OCI-LY1 (cell line): Measurements from ENCODE around the gene C1orf56.

Source experiments
- H2AFZ ChIP-seq: fragments of 200-600 bp; sonication (generic), shearing (Covaris generic); 2 replicates; pipeline ENCODE4 v1.6.0; 2014; ENCODE audit warnings: antibody characterized with exemption, mild to moderate bottlenecking, low read length
- H3F3A ChIP-seq: fragments of 200-600 bp; sonication (generic), shearing (Covaris generic); 2 replicates; pipeline ENCODE4 v1.6.0; 2014; ENCODE audit warnings: mild to moderate bottlenecking, antibody characterized with exemption, low read length, moderate library complexity; ENCODE audit not compliant: insufficient read depth
- H3K27ac ChIP-seq: fragments of 200-600 bp; sonication (generic); 2 replicates; pipeline ENCODE4 v1.5.1; 2014; ENCODE audit warnings: low read length, mixed run types, mild to moderate bottlenecking, low read depth; ENCODE audit not compliant: poor library complexity, severe bottlenecking
- H3K27me3 ChIP-seq: fragments of 200-600 bp; sonication (generic); 2 replicates; pipeline ENCODE4 v1.6.0; 2014; ENCODE audit warnings: antibody characterized with exemption, mild to moderate bottlenecking, low read length, moderate library complexity; ENCODE audit not compliant: insufficient read depth
- H3K36me3 ChIP-seq: fragments of 200-600 bp; sonication (generic); 2 replicates; pipeline ENCODE4 v1.6.1; 2014; ENCODE audit warnings: mild to moderate bottlenecking, antibody characterized with exemption, low read length, moderate library complexity, mixed read lengths; ENCODE audit not compliant: insufficient read depth
- H3K4me1 ChIP-seq: fragments of 200-600 bp; sonication (generic); 2 replicates; pipeline ENCODE4 v1.5.1; 2014; ENCODE audit warnings: mild to moderate bottlenecking, low read length, moderate library complexity; ENCODE audit not compliant: insufficient read depth, severe bottlenecking
- H3K4me2 ChIP-seq: fragments of 200-600 bp; sonication (generic), shearing (Covaris generic); 2 replicates; pipeline ENCODE4 v1.6.1; 2014; ENCODE audit warnings: low read length
- H3K4me3 ChIP-seq: fragments of 200-600 bp; sonication (generic); 2 replicates; pipeline ENCODE4 v1.5.1; 2014; ENCODE audit warnings: low read length, low read depth, mild to moderate bottlenecking, mixed read lengths; ENCODE audit not compliant: poor library complexity, severe bottlenecking
- H3K79me2 ChIP-seq: fragments of 200-600 bp; shearing (Covaris generic); 2 replicates; pipeline ENCODE4 v1.6.1; 2016; ENCODE audit warnings: mixed run types, low read length, mixed read lengths; ENCODE audit not compliant: insufficient read depth
- H3K9ac ChIP-seq: fragments of 200-600 bp; sonication (generic), shearing (Covaris generic); 2 replicates; pipeline ENCODE4 v1.6.1; 2014; ENCODE audit warnings: mild to moderate bottlenecking, low read length, mixed read lengths
- H3K9me2 ChIP-seq: fragments of 200-600 bp; sonication (generic), shearing (Covaris generic); 2 replicates; pipeline ENCODE4 v1.6.1; 2014; ENCODE audit warnings: low read depth, mild to moderate bottlenecking, low read length, mixed read lengths
- H3K9me3 ChIP-seq: fragments of 200-600 bp; shearing (Covaris generic); 2 replicates; pipeline ENCODE4 v1.6.1; 2014; ENCODE audit warnings: low read length, mixed read lengths
- H4K20me1 ChIP-seq: fragments of 200-600 bp; sonication (generic), shearing (Covaris generic); 2 replicates; pipeline ENCODE4 v1.6.0; 2016; ENCODE audit warnings: mild to moderate bottlenecking, low read length; ENCODE audit not compliant: insufficient read depth
- EZH2 ChIP-seq: fragments of 200-600 bp; sonication (generic), shearing (Covaris generic); IDR thresholded peaks from 2 replicates; pipeline ENCODE4 v1.8.0; 2017; ENCODE audit warnings: borderline replicate concordance, mixed run types, mild to moderate bottlenecking, antibody characterized with exemption, low read length, moderate library complexity, mixed read lengths
- TF ChIP-seq, protein P1 (sequence below): fragments of 200-600 bp; sonication (generic), shearing (Covaris generic); IDR thresholded peaks from 2 replicates; pipeline ENCODE4 v1.5.1; 2017; ENCODE audit warnings: mild to moderate bottlenecking, antibody characterized with exemption, low read length, moderate library complexity, mixed read lengths

C1orf56 gene

DNA sequence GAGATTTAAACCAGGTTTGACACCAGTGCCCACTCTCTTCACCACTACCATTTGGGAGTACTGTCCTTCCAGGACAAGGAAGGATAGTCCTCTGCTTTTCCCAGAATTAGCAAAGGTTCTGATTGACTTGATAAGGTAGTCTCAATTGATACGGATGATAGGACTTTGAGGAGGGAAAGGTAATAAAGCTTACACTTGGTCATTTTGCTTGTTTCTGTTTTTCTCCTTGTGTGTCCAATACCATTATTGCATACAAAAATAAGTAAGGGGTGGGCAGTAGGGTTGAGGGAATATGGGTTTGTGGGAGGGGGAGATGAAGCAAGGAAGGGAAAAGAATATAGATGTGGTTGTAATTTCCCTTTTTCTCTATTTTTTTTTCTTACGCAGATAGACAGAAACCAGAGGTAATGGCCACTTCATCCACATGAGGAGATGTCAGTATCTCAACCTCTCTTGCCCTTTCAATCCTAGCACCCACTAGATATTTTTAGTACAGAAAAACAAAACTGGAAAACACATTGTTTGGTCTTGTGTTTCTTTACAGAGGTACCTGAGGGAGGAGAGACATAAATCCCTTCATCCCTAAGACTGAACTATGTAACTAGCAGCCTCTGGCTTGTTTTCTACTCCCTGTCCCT lies 2.6 kb downstream of the C1orf56 start:
- Histone ChIP-seq H3K4me3 (no peak overlapping the region), H3K9me2 (no peaks in the 10 kb centered on the region), H3K9ac (no peak overlapping the region), H3K79me2 (no peaks in the 10 kb centered on the region), H3F3A (peaks cover 13% of the 10 kb centered on the region; the same call in 1 of the 2 replicates), H3K27me3 (no peaks in the 10 kb centered on the region), H3K4me1 (peaks cover 17% of the 10 kb centered on the region), H3K36me3 (peaks cover 54% of the 10 kb centered on the region), H2AFZ (no peak overlapping the region), H3K9me3 (no peaks in the 10 kb centered on the region), H3K27ac (no peak overlapping the region), H4K20me1 (no peaks in the 10 kb centered on the region), H3K4me2 (no peak overlapping the region)
- TF ChIP-seq, protein P1, sequence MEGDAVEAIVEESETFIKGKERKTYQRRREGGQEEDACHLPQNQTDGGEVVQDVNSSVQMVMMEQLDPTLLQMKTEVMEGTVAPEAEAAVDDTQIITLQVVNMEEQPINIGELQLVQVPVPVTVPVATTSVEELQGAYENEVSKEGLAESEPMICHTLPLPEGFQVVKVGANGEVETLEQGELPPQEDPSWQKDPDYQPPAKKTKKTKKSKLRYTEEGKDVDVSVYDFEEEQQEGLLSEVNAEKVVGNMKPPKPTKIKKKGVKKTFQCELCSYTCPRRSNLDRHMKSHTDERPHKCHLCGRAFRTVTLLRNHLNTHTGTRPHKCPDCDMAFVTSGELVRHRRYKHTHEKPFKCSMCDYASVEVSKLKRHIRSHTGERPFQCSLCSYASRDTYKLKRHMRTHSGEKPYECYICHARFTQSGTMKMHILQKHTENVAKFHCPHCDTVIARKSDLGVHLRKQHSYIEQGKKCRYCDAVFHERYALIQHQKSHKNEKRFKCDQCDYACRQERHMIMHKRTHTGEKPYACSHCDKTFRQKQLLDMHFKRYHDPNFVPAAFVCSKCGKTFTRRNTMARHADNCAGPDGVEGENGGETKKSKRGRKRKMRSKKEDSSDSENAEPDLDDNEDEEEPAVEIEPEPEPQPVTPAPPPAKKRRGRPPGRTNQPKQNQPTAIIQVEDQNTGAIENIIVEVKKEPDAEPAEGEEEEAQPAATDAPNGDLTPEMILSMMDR: no peak
- no peak for TF ChIP-seq EZH2

DNA sequence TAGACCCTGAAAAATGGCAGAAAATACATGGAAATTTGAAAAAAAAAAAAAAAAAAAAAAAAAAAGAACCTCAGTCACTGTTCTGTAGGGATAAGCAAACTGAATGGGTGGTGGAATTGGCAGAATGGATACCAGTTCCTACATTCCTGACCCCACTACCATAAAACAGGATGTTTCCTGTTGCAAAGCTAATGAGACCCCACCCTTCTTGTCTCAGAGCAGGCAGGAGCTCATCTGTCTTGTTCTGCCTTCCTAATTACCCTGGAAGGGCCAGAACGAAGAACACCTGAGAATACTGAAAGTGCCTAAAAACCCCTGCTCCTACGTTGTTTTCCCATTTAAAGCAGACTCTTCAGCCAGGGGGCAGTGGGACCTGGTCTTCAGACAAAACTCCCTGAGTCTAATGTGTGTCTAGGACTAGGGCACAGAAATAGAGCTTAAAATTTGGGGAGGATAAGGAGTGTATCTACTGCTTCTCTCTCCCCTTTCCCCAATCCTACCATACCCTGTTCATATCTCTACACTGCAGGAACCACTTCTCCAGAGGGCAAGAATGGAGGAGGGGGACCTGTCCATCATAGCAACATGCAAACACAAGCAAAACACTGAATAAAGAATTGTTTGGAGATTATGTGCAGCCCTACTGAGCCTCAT lies 3.9 kb downstream of the C1orf56 start:
- Histone ChIP-seq H3K27me3 (no peaks in the 10 kb centered on the region), H3K9me2 (no peaks in the 10 kb centered on the region), H3K4me3 (no peak overlapping the region), H4K20me1 (no peaks in the 10 kb centered on the region), H3K9ac (no peak overlapping the region), H3K4me2 (no peak overlapping the region), H2AFZ (no peak overlapping the region), H3K27ac (no peak overlapping the region), H3F3A (peaks cover 13% of the 10 kb centered on the region; the same call in 1 of the 2 replicates), H3K4me1 (peaks cover 15% of the 10 kb centered on the region), H3K9me3 (no peaks in the 10 kb centered on the region), H3K79me2 (no peaks in the 10 kb centered on the region), H3K36me3 (peaks cover 66% of the 10 kb centered on the region)
- TF ChIP-seq, protein P1: no peak
- no peak for TF ChIP-seq EZH2

DNA sequence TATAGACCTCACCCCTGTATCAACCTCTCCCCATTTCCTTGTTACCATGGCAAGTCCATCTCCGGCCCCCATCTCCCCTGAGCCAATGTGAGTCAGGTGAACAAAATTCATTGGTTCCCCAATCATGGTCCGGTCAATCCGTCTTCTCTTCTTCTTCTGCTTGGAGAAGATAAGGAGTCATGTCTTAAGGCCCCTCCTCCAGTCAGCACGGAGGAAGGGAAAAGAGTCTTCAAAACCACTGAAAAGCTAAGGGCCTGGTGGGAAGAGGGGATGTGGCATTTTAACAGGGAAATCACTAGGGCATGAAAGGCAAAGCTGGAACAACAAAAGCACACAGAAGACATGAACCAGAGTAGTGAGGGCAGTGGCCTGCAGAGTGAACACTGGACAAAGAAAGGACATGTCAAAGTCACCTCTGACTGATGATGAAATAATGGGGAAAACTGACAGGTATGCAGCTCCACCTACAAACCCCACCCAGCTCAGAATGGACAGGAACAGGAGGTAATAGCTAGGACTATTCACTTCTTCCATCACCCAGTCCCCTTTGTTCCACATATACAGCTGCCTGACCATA lies 7.5 kb downstream of the C1orf56 start:
- Histone ChIP-seq H3K27me3 (no peaks in the 10 kb centered on the region), H3K79me2 (peaks cover 19% of the 10 kb centered on the region; the same call in 1 of the 2 replicates), H3K9me2 (no peaks in the 10 kb centered on the region), H3K4me1 (peaks cover 28% of the 10 kb centered on the region), H3K9ac (no peak overlapping the region), H3K4me3 (no peak overlapping the region), H3K9me3 (no peaks in the 10 kb centered on the region), H4K20me1 (no peaks in the 10 kb centered on the region), H3K36me3 (peaks cover 67% of the 10 kb centered on the region), H3F3A (peaks cover 9% of the 10 kb centered on the region; the same call in 1 of the 2 replicates), H2AFZ (no peak overlapping the region), H3K27ac (no peak overlapping the region), H3K4me2 (no peak overlapping the region)
- TF ChIP-seq, protein P1: no peak
- no peak for TF ChIP-seq EZH2
